ENCODE measurements around the gene SCN8A.

SCN8A gene

DNA sequence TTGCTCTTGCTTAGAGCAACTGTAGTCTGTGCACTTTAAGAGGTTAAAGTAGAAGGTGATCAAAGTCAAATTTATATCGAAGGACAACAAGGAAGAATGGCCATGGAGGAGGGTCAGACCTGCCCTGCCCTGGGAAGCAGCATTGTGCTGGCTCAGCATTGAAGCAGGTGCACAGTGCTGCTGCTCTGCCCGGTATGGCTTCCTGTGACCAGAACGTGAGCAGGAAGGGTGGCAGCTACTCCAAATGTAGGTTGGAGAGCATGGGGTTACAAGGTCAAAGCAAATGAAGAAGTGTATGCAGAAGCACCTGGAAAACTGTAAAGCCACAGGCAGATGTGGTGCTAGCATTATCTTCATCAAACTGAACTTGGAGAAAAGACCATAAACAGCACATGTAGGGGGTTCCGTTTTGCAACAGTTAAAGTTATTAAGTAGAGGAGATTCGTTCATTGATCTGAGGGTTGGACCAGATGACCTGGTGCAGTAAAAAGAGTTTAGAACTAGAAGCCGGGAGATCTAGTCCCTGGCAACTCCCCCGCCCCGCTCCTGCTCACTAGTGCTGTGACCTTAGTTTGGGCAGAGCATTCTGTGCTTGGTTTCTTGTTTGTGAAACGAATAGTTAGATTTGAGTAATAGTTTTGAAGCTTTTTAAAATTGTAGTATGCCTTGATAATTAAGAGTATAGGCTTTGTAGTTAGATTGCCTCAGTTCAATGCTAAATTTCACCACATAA is 84.2 kb downstream of the SCN8A start:
- H3K27ac Mint-ChIP-seq, result no peak overlapping the region
- ATAC-seq (peak; percentile 32), DNase-seq (ENCODE audit: low spot score in 2 of 2) (no peak)
- H3K4me1 Mint-ChIP-seq, result peaks cover 7% of the 10 kb centered on the region
- no peaks in the 10 kb centered on the region for H3K36me3 Mint-ChIP-seq
- H3K4me3 Mint-ChIP-seq, result no peak overlapping the region
- no peaks in the 10 kb centered on the region for H3K9me3 Mint-ChIP-seq

- Mint-ChIP-seq H3K9me3 (no peaks in the 10 kb centered on the region), H3K36me3 (no peaks in the 10 kb centered on the region), H3K27ac (no peak overlapping the region), H3K4me1 (peaks cover 7% of the 10 kb centered on the region), H3K4me3 (no peak overlapping the region)
- ATAC-seq, result no peak
- DNase-seq (ENCODE audit: low spot score in 2 of 2), result no peak
Measured at GRCh38 chr12:51676875-51677274, 85.8 kb downstream of the SCN8A start.

DNA sequence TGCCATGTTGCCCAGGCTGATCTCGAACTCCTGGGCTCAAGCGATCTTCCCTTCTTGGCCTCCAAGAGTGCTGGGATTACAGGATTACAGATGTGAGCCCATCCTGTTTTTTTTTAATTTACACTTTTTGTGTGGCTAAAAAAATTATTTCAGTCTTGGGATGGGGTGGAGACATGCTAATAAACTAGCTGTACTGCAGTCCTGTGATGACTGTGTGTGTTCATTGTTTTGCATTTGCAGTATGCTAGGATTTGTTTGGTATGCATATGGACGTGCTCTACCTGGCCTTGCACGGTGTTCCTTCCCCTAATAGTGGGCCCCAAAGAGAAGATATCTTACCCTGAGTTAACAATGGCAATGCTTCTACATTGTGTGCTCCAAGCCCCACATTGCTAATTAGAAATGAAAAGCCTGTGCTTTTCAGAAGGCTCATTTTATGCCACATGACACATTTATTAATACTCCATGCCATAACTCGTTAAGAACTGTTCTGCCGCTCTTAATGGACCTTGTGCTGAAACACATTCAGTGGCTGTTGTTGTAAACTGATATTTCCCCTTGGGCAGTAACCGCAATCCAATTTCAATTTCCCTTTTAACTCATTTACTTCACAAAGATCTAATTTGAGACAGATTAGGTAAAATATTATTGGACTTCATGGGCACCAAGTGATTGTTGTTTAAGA is 86.4 kb downstream of the SCN8A start:
- H3K36me3 Mint-ChIP-seq, result no peaks in the 10 kb centered on the region
- H3K4me3 Mint-ChIP-seq, result no peak overlapping the region
- ATAC-seq, result no peak
- no peak for DNase-seq (ENCODE audit: low spot score in 2 of 2)
- no peaks in the 10 kb centered on the region for H3K9me3 Mint-ChIP-seq
- H3K27ac Mint-ChIP-seq, result no peak overlapping the region
- peaks cover 7% of the 10 kb centered on the region for H3K4me1 Mint-ChIP-seq

- Mint-ChIP-seq H3K4me3 (no peak overlapping the region), H3K9me3 (no peaks in the 10 kb centered on the region), H3K4me1 (peaks cover 7% of the 10 kb centered on the region), H3K27ac (no peak overlapping the region), H3K36me3 (no peaks in the 10 kb centered on the region)
- ATAC-seq (peak; percentile 61), DNase-seq (ENCODE audit: low spot score in 2 of 2) (no peak)
Measured at GRCh38 chr12:51678086-51678724, 87.2 kb downstream of the SCN8A start.

DNA sequence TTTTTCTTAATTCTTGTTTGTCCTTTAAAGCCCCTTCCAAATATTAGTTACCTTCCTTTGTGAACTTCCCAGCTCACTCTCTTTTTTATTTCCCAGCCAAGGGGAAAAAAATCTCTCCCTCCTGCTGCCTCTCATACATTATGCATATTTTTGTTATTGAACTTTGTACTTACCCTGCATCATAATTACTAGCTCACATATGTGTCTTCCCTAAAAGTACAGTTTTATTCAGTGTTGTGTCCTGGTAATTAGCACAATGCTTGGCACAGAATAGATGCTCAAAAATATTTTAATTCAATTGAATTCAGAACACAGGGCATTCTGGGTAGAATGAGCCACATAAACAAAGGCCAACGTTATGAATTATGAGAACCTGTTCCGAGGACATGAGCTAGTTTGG is 91.9 kb downstream of the SCN8A start:
- H3K4me3 Mint-ChIP-seq, result no peak overlapping the region
- H3K27ac Mint-ChIP-seq, result no peak overlapping the region
- no peaks in the 10 kb centered on the region for H3K4me1 Mint-ChIP-seq
- no peak for DNase-seq (ENCODE audit: low spot score in 2 of 2)
- H3K9me3 Mint-ChIP-seq, result no peaks in the 10 kb centered on the region
- no peak for ATAC-seq
- H3K36me3 Mint-ChIP-seq, result no peaks in the 10 kb centered on the region

DNA sequence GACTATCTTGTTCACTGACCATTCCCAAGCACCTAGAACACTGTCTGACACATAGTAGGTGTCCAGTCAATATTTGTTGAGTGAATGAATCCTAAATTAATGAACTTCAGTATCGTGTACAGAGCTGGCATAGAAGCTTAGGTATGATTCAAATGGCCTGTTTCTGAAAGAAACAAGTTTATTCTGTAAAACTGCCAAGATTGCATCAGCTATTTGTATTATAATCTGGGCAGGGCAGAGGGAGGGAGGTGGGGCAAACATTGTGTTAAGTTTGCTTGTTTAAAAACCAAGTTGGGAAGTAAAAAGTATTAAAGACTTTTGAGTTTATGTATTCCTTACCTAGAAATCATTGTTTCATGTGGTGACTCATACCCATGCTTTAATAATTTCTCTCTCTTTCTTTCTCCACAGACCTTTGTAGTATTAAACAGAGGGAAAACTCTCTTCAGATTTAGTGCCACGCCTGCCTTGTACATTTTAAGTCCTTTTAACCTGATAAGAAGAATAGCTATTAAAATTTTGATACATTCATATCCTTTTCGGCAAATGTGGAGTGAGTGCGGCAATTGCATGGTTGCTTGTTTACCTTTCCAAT is 92.8 kb downstream of the SCN8A start:
- Mint-ChIP-seq H3K27ac (no peak overlapping the region), H3K4me3 (no peak overlapping the region), H3K36me3 (no peaks in the 10 kb centered on the region), H3K9me3 (no peaks in the 10 kb centered on the region), H3K4me1 (no peaks in the 10 kb centered on the region)
- DNase-seq (ENCODE audit: low spot score in 2 of 2) (no peak), ATAC-seq (no peak)

DNA sequence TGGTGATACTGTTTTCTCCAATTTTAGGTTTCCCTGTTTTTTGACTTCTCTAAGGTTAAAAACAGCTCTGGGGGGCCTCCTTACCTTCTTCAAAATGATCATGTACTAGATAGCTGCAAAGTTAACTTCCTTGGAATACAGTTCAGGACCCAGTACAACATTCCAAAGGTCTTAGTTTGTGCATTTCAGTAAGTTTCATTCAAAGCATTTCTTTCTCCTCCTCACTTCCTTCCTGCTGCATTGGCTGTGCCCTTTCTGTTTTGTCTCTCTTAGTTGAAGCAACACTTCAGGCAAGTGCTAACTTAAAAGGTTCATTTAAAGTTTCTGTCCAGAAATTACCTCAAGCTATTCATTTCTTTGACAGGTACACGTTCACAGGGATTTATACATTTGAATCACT is 95.7 kb downstream of the SCN8A start:
- no peak for ATAC-seq
- no peak overlapping the region for H3K27ac Mint-ChIP-seq
- no peak for DNase-seq (ENCODE audit: low spot score in 2 of 2)
- H3K4me1 Mint-ChIP-seq, result no peaks in the 10 kb centered on the region
- H3K9me3 Mint-ChIP-seq, result no peaks in the 10 kb centered on the region
- H3K4me3 Mint-ChIP-seq, result no peak overlapping the region
- no peaks in the 10 kb centered on the region for H3K36me3 Mint-ChIP-seq

DNA sequence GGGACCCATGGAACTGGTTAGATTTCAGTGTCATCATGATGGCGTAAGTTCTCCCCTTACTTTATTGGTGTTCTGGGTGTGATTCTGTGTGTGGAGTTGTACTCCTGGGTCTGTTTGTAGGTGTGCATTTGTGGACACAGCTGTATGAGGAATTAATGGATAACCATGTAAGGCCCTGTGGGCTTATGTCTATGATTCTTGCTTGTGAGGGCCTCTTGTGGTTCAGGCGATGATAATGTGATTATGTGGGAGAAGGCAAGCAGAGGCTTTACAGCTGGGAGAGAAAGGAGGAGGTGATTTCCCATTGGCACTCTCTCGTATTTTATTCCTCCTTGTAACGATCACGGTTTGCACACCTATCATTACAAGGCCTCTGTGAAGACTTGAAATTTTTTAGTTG is 96.1 kb downstream of the SCN8A start:
- ATAC-seq, result no peak
- no peaks in the 10 kb centered on the region for H3K36me3 Mint-ChIP-seq
- no peak overlapping the region for H3K4me3 Mint-ChIP-seq
- no peaks in the 10 kb centered on the region for H3K9me3 Mint-ChIP-seq
- no peak overlapping the region for H3K27ac Mint-ChIP-seq
- no peaks in the 10 kb centered on the region for H3K4me1 Mint-ChIP-seq
- DNase-seq (ENCODE audit: low spot score in 2 of 2), result no peak

- H3K4me3 Mint-ChIP-seq, result no peak overlapping the region
- H3K4me1 Mint-ChIP-seq, result no peaks in the 10 kb centered on the region
- no peaks in the 10 kb centered on the region for H3K36me3 Mint-ChIP-seq
- DNase-seq (ENCODE audit: low spot score in 2 of 2) (no peak), ATAC-seq (no peak)
- H3K9me3 Mint-ChIP-seq, result no peaks in the 10 kb centered on the region
- no peak overlapping the region for H3K27ac Mint-ChIP-seq
Measured at GRCh38 chr12:51687614-51688013, 96.6 kb downstream of the SCN8A start.

- DNase-seq (ENCODE audit: low spot score in 2 of 2) (no peak), ATAC-seq (no peak)
- Mint-ChIP-seq H3K4me3 (no peak overlapping the region), H3K27ac (no peak overlapping the region), H3K9me3 (no peaks in the 10 kb centered on the region), H3K4me1 (no peaks in the 10 kb centered on the region), H3K36me3 (no peaks in the 10 kb centered on the region)
Measured at GRCh38 chr12:51689983-51690382, 99.0 kb downstream of the SCN8A start.

DNA sequence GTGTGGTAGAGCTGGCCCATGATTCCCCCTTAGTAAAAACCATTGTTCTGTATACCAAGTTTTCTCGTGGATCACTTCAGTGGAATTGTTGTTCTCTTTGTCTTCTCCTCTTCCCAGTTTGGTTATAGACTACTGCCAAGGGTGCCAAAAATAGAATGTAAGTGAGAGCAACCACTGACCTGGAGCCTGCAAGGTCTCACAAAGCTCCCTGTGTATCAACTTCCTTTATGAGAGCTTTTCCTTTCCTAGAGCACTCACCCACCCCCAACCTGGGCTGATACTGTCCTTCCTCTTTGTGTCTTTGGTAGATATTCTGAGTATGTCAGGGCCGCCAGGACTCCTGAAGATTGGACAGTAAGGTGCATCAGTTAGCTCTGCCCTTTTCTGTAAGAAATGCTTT is 101.0 kb downstream of the SCN8A start:
- DNase-seq (ENCODE audit: low spot score in 2 of 2) (no peak), ATAC-seq (no peak)
- Mint-ChIP-seq H3K27ac (no peak overlapping the region), H3K36me3 (no peaks in the 10 kb centered on the region), H3K9me3 (no peaks in the 10 kb centered on the region), H3K4me3 (no peak overlapping the region), H3K4me1 (no peaks in the 10 kb centered on the region)

- no peak overlapping the region for H3K4me3 Mint-ChIP-seq
- no peaks in the 10 kb centered on the region for H3K9me3 Mint-ChIP-seq
- no peaks in the 10 kb centered on the region for H3K4me1 Mint-ChIP-seq
- H3K36me3 Mint-ChIP-seq, result no peaks in the 10 kb centered on the region
- DNase-seq (ENCODE audit: low spot score in 2 of 2) (no peak), ATAC-seq (no peak)
- H3K27ac Mint-ChIP-seq, result no peak overlapping the region
Measured at GRCh38 chr12:51693569-51693968, 102.5 kb downstream of the SCN8A start.

- ATAC-seq (no peak), DNase-seq (ENCODE audit: low spot score in 2 of 2) (no peak)
- Mint-ChIP-seq H3K4me3 (no peak overlapping the region), H3K9me3 (no peaks in the 10 kb centered on the region), H3K27ac (no peak overlapping the region), H3K4me1 (no peaks in the 10 kb centered on the region), H3K36me3 (no peaks in the 10 kb centered on the region)
Measured at GRCh38 chr12:51694146-51694545, 103.1 kb downstream of the SCN8A start.

GRCh38 chr12:51695241-51696010 is 104.4 kb downstream of the SCN8A start:
- Mint-ChIP-seq H3K9me3 (no peaks in the 10 kb centered on the region), H3K4me3 (no peak overlapping the region), H3K4me1 (no peaks in the 10 kb centered on the region), H3K27ac (no peak overlapping the region), H3K36me3 (no peaks in the 10 kb centered on the region)
- no peak for DNase-seq (ENCODE audit: low spot score in 2 of 2)
- no peak for ATAC-seq

- no peaks in the 10 kb centered on the region for H3K4me1 Mint-ChIP-seq
- no peak overlapping the region for H3K27ac Mint-ChIP-seq
- H3K4me3 Mint-ChIP-seq, result no peak overlapping the region
- H3K36me3 Mint-ChIP-seq, result no peaks in the 10 kb centered on the region
- no peaks in the 10 kb centered on the region for H3K9me3 Mint-ChIP-seq
- ATAC-seq (no peak), DNase-seq (ENCODE audit: low spot score in 2 of 2) (no peak)
Measured at GRCh38 chr12:51699219-51699618, 108.2 kb downstream of the SCN8A start.

Measured in stimulated activated effector memory CD8-positive, alpha-beta T cell treated with anti-CD3 and anti-CD28 coated beads, Interleukin-12 subunit alpha, Interleukin-12 subunit beta, amount 100 ng/mL, for 72 hours (primary cell).